HepG2 (cell line): ENCODE data around the gene HOXD1. TPM values are rescaled to one million over a fixed set of nuclear protein-coding genes. Genes with fewer than 3 reads are reported as not detected.

ENCODE experiments used
- DDIT3 ChIP-seq: sonication (generic); formaldehyde crosslinking; IDR thresholded peaks from 2 replicates; pipeline ENCODE4 v1.4.0; 2020; ENCODE audit warnings: mild to moderate bottlenecking, missing genetic modification reagents
- GLMP ChIP-seq: sonication (generic); formaldehyde crosslinking; IDR thresholded peaks from 2 replicates; pipeline ENCODE4 v1.9.0; 2021; ENCODE audit warnings: missing genetic modification reagents, mild to moderate bottlenecking, borderline replicate concordance
- HNF4G ChIP-seq, 2 experiments: sonication (generic) in 1 of 2; formaldehyde crosslinking in 1 of 2; IDR thresholded peaks; 2 replicates each; pipeline versions ENCODE4 v1.4.0 to v1.6.1; 2011 to 2020; ENCODE audit warnings: borderline replicate concordance in 2 of 2, low read depth in 2 of 2, mild to moderate bottlenecking in 2 of 2, low read length in 1 of 2, missing genetic modification reagents in 1 of 2, moderate library complexity in 1 of 2
- LCORL ChIP-seq, 2 experiments: fragments of 450-650 bp in 1 of 2; sonication (generic) in 1 of 2; formaldehyde crosslinking in 1 of 2; IDR thresholded peaks; 2 replicates each; pipeline versions ENCODE4 v1.5.0 to v1.6.1; 2017 to 2020; ENCODE audit warnings: antibody characterized with exemption in 1 of 2, missing genetic modification reagents in 1 of 2
- MTA1 ChIP-seq: sonication (generic); formaldehyde crosslinking; IDR thresholded peaks from 2 replicates; pipeline ENCODE4 v1.4.0; 2020; ENCODE audit warnings: missing genetic modification reagents, mild to moderate bottlenecking, borderline replicate concordance
- POLR2A ChIP-seq, 2 experiments: IDR thresholded peaks; 2 replicates each; pipeline ENCODE4 v1.6.1; 2011; ENCODE audit warnings: low read depth in 2 of 2, low read length in 2 of 2, mild to moderate bottlenecking in 1 of 2, moderate library complexity in 1 of 2; ENCODE audit not compliant: insufficient read depth in 1 of 2
- ZFP41 ChIP-seq: sonication (generic); formaldehyde crosslinking; IDR thresholded peaks from 2 replicates; pipeline ENCODE4 v1.4.0; 2020; ENCODE audit warnings: mild to moderate bottlenecking, missing genetic modification reagents, borderline replicate concordance
- ZFP91 ChIP-seq: sonication (generic); formaldehyde crosslinking; IDR thresholded peaks from 2 replicates; pipeline ENCODE4 v1.9.0; 2022; ENCODE audit warnings: missing genetic modification reagents, mild to moderate bottlenecking, borderline replicate concordance
- ZKSCAN5 ChIP-seq: sonication (generic); formaldehyde crosslinking; IDR thresholded peaks from 2 replicates; pipeline ENCODE4 v1.5.1; 2020; ENCODE audit warnings: mild to moderate bottlenecking, missing genetic modification reagents
- ZNF143 ChIP-seq: sonication (generic); formaldehyde crosslinking; IDR thresholded peaks from 2 replicates; pipeline ENCODE4 v1.4.0; 2020; ENCODE audit warnings: missing genetic modification reagents
- ZNF224 ChIP-seq: sonication (generic); formaldehyde crosslinking; IDR thresholded peaks from 2 replicates; pipeline ENCODE4 v1.5.0; 2020; ENCODE audit warnings: mild to moderate bottlenecking, missing genetic modification reagents
- ZNF276 ChIP-seq: sonication (generic); formaldehyde crosslinking; IDR thresholded peaks from 2 replicates; pipeline ENCODE4 v1.4.0; 2020; ENCODE audit warnings: mild to moderate bottlenecking, low read depth, missing genetic modification reagents
- ZNF280D ChIP-seq: sonication (generic); formaldehyde crosslinking; IDR thresholded peaks from 2 replicates; pipeline ENCODE4 v1.5.1; 2020; ENCODE audit warnings: mild to moderate bottlenecking, missing genetic modification reagents
- ZNF414 ChIP-seq: sonication (generic); formaldehyde crosslinking; IDR thresholded peaks from 2 replicates; pipeline ENCODE4 v1.5.0; 2020; ENCODE audit warnings: missing genetic modification reagents
- ZNF563 ChIP-seq: sonication (generic); formaldehyde crosslinking; IDR thresholded peaks from 2 replicates; pipeline ENCODE4 v1.8.0; 2022; ENCODE audit warnings: mild to moderate bottlenecking, moderate library complexity, missing genetic modification reagents
- ZNF598 ChIP-seq: sonication (generic); formaldehyde crosslinking; IDR thresholded peaks from 2 replicates; pipeline ENCODE4 v1.5.1; 2020; ENCODE audit warnings: mild to moderate bottlenecking, missing genetic modification reagents, borderline replicate concordance
- ZNF7 ChIP-seq: IDR thresholded peaks from 2 replicates; pipeline ENCODE4 v1.6.1; 2016; ENCODE audit warnings: missing biosample characterization, missing genetic modification reagents
- ZNF780A ChIP-seq: sonication (generic); formaldehyde crosslinking; IDR thresholded peaks from 2 replicates; pipeline ENCODE4 v1.8.0; 2022; ENCODE audit warnings: mild to moderate bottlenecking, missing genetic modification reagents, moderate library complexity
- polyA plus RNA-seq, 8 experiments: library from polyadenylated mRNA; depleted of rRNA in 3 of 8; stranded (reverse) in 7 of 8; unstranded in 1 of 8; fragments of >200 nt; fragmentation: Illumina TruSeq in 4 of 8; extraction: Trizol in 4 of 8; gene quantifications; 2 replicates each; pipeline versions ENCODE4 v1.2.1 to v1.2.3, GENCODE V29; 2011 to 2016; ENCODE audit warnings: low read depth in 4 of 8, missing spikeins in 1 of 8, mixed read lengths in 1 of 8; ENCODE audit not compliant: insufficient read depth in 1 of 8
- total RNA-seq, 5 experiments: library from RNA; depleted of rRNA; stranded (reverse); fragments of >200 nt; fragmentation: Illumina TruSeq; extraction: Trizol; gene quantifications; 2 replicates each; pipeline ENCODE4 v1.2.3, GENCODE V29; 2016; ENCODE audit warnings: low read depth in 1 of 5

The HOXD1 gene
- total and polyA plus RNA-seq, 2 of the 13 experiments (the other 11 are each of a cell fraction or from before 2014, with no cell fraction given): 10.0 to 22.3 TPM

GRCh38 chr2:176140513-176141317 lies 47.8 kb upstream of the HOXD1 start (continued):
- TF ChIP-seq ZNF280D (CRISPR knock-in tag) (0 out of 2 replicates have a peak, but pooled peaks have one; percentile 52), ZNF598 (peak; percentile 91; the same call in 1 of the 2 replicates), GLMP (CRISPR knock-in tag) (no peak), ZNF224 (CRISPR knock-in tag) (peak; percentile 44; the same call in 1 of the 2 replicates), ZFP41 (CRISPR knock-in tag) (0 out of 2 replicates have a peak, but pooled peaks have one; percentile 43), LCORL (IDR thresholded peaks at IDR 0.05) (no peak), LCORL (CRISPR knock-in tag; IDR thresholded peaks at IDR 0.05) (peak; percentile 45; the same call in 1 of the 2 replicates), ZNF7 (no peak), ZKSCAN5 (CRISPR knock-in tag) (no peak), ZNF780A (CRISPR knock-in tag) (no peak), ZNF276 (no peak), ZNF563 (CRISPR knock-in tag) (peak; percentile 59; the same call in 1 of the 2 replicates), ZNF143 (CRISPR knock-in tag) (no peak), HNF4G (IDR thresholded peaks at IDR 0.05; ENCODE audit: borderline replicate concordance, low read depth, low read length) (no peak), HNF4G (CRISPR knock-in tag; IDR thresholded peaks at IDR 0.05; ENCODE audit: borderline replicate concordance, low read depth) (no peak), ZNF414 (CRISPR knock-in tag) (no peak), ZFP91 (peak; percentile 86; the same call in 1 of the 2 replicates), MTA1 (CRISPR knock-in tag) (peak; percentile 72; the same call in 1 of the 2 replicates), DDIT3 (CRISPR knock-in tag) (no peak), POLR2A (IDR thresholded peaks at IDR 0.05; ENCODE audit: insufficient read depth in 1 of 2, low read depth in 2 of 2, low read length in 2 of 2) (no peak)
